ENCODE measurements around the gene ANKRD11.

ANKRD11 gene

DNA sequence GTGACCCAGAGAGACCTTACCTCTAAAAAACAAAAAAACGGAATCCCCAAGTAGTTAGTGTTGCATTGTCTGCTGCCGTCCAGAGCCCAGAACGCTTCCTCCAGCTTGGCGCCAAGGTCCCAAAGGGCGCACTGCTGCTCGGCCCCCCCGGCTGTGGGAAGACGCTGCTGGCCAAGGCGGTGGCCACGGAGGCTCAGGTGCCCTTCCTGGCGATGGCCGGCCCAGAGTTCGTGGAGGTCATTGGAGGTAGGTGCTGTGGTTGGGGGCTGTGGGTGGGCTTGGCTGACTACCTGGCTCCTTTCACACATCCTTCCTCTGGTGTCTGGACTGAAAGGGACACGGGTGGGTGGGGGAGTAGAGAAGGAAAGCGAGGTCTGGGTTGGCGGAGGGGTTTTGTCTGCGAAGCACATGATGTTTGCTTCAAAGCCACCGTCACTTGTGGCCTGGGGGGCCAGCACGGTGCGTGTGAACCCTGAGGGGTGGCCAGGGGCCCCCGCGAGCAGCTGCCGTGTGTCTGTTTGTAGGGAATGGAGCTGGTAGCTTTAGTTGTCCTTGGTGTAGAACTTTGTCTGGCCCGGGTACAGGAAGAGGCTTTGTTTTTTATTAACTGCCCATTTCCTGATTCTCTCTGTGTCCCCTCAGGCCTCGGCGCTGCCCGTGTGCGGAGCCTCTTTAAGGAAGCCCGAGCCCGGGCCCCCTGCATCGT is 41.6 kb upstream of the ANKRD11 start:
- Histone ChIP-seq H2AFZ (ENCODE audit: low read length) (no peak overlapping the region), H3K9ac (ENCODE audit: low read length) (no peak overlapping the region), H3K36me3 (replicated peaks; ENCODE audit: insufficient read depth, low read length) (no peaks in the 10 kb centered on the region), H3K4me1 (ENCODE audit: low read length) (no peaks in the 10 kb centered on the region), H3K4me3 (ENCODE audit: low read length) (no peak overlapping the region), H3K79me2 (ENCODE audit: low read length) (no peaks in the 10 kb centered on the region), H3K4me2 (ENCODE audit: low read depth, low read length) (no peak overlapping the region), H4K20me1 (ENCODE audit: insufficient read depth, low read length) (no peaks in the 10 kb centered on the region), H3K27me3 (replicated peaks; ENCODE audit: insufficient read depth, low read length) (no peaks in the 10 kb centered on the region), H3K27ac (ENCODE audit: low read length) (no peak overlapping the region), H3F3A (ENCODE audit: insufficient read depth, low read length) (no peaks in the 10 kb centered on the region), H3K9me2 (replicated peaks; ENCODE audit: insufficient read depth, low read length) (no peaks in the 10 kb centered on the region), H3K9me3 (replicated peaks; ENCODE audit: insufficient read depth, low read length) (no peaks in the 10 kb centered on the region)
- no peak for DNase-seq
- TF ChIP-seq EZH2phosphoT487 (IDR thresholded peaks at IDR 0.05; ENCODE audit: low read length) (no peak), EZH2 (optimal IDR thresholded peaks at IDR 0.05; ENCODE audit: low read depth, low read length) (no peak), CTCF (IDR thresholded peaks at IDR 0.05; ENCODE audit: low read length) (no peak)

DNA sequence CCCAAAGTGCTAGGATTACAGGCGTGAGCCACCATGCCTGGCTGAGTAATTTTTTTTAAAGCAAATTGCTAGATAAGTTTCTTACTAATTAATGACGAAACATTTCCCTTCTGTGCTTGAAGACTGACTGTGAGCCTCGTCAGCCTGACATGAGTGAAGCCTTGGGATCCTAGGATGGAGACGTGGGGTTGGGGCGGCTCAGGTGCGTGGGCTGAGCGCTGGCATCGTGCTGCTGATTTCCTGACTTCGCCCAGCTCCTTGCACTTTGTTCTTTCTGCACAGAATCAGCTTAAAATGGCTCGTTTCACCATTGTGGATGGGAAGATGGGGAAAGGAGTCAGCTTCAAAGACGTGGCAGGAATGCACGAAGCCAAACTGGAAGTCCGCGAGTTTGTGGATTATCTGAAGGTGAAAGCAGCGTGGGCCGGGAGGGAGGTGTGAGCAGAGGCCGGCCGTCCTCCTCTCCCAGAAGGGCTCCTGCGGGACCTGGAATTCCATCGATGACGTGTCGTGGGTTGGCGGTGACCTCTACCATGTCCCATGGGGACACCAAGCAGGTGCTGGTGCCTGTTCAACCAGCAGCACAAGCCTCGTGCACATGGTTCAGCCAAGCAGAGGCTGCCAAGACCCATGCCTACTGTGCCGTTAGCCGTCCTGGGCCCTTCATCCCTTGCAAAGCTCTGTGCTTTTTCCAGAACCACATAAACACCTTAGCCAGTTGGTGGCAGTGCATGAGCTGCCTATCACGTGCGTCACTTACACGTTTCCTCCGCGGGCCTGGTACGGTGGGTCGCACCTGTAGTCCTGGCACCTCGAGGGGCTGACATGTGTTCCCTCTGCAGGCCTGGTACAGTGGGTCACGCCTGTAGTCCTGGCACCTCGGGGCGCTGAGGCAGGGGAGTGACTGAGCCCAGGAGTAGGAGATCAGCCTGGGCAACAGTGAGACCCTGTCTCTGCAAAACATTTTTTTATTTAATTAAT is 40.3 kb upstream of the ANKRD11 start:
- H3K36me3 ChIP-seq (replicated peaks; ENCODE audit: insufficient read depth, low read length), result no peaks in the 10 kb centered on the region
- no peaks in the 10 kb centered on the region for H3K9me2 ChIP-seq (replicated peaks; ENCODE audit: insufficient read depth, low read length)
- no peak overlapping the region for H3K9ac ChIP-seq (ENCODE audit: low read length)
- no peaks in the 10 kb centered on the region for H3K9me3 ChIP-seq (replicated peaks; ENCODE audit: insufficient read depth, low read length)
- no peak overlapping the region for H3K27ac ChIP-seq (ENCODE audit: low read length)
- H4K20me1 ChIP-seq (ENCODE audit: insufficient read depth, low read length), result no peaks in the 10 kb centered on the region
- H3K27me3 ChIP-seq (replicated peaks; ENCODE audit: insufficient read depth, low read length), result no peaks in the 10 kb centered on the region
- H3K4me3 ChIP-seq (ENCODE audit: low read length), result no peak overlapping the region
- no peak overlapping the region for H3K4me2 ChIP-seq (ENCODE audit: low read depth, low read length)
- no peak for DNase-seq
- H3K79me2 ChIP-seq (ENCODE audit: low read length), result 0 out of 2 replicates have a peak, but pooled peaks cover 3% of the 10 kb centered on the region
- no peak overlapping the region for H2AFZ ChIP-seq (ENCODE audit: low read length)
- H3F3A ChIP-seq (ENCODE audit: insufficient read depth, low read length), result peaks cover 5% of the 10 kb centered on the region
- H3K4me1 ChIP-seq (ENCODE audit: low read length), result peaks cover 6% of the 10 kb centered on the region
- TF ChIP-seq CTCF (IDR thresholded peaks at IDR 0.05; ENCODE audit: low read length), result no peak
- TF ChIP-seq EZH2 (optimal IDR thresholded peaks at IDR 0.05; ENCODE audit: low read depth, low read length), result no peak
- TF ChIP-seq EZH2phosphoT487 (IDR thresholded peaks at IDR 0.05; ENCODE audit: low read length), result no peak

- Histone ChIP-seq H3K9me2 (replicated peaks; ENCODE audit: insufficient read depth, low read length) (no peaks in the 10 kb centered on the region), H3F3A (ENCODE audit: insufficient read depth, low read length) (peaks cover 19% of the 10 kb centered on the region), H2AFZ (ENCODE audit: low read length) (no peak overlapping the region), H3K4me1 (ENCODE audit: low read length) (peaks cover 19% of the 10 kb centered on the region), H3K36me3 (replicated peaks; ENCODE audit: insufficient read depth, low read length) (no peaks in the 10 kb centered on the region), H3K9me3 (replicated peaks; ENCODE audit: insufficient read depth, low read length) (no peaks in the 10 kb centered on the region), H4K20me1 (ENCODE audit: insufficient read depth, low read length) (no peaks in the 10 kb centered on the region), H3K79me2 (ENCODE audit: low read length) (peaks cover 4% of the 10 kb centered on the region; the same call in 1 of the 2 replicates), H3K4me3 (ENCODE audit: low read length) (no peak overlapping the region), H3K9ac (ENCODE audit: low read length) (no peak overlapping the region), H3K27me3 (replicated peaks; ENCODE audit: insufficient read depth, low read length) (no peaks in the 10 kb centered on the region), H3K4me2 (ENCODE audit: low read depth, low read length) (no peak overlapping the region), H3K27ac (ENCODE audit: low read length) (no peak overlapping the region)
- DNase-seq, result no peak
- TF ChIP-seq EZH2phosphoT487 (IDR thresholded peaks at IDR 0.05; ENCODE audit: low read length) (no peak), CTCF (IDR thresholded peaks at IDR 0.05; ENCODE audit: low read length) (no peak), EZH2 (optimal IDR thresholded peaks at IDR 0.05; ENCODE audit: low read depth, low read length) (no peak)
Observed at GRCh38 chr16:89529097-89529496, 38.7 kb upstream of the ANKRD11 start.

Data from MM.1S (cell line).